DOHH2 (cell line): ENCODE measurements around the gene KIF26B.

ENCODE experiments used
- H3F3A ChIP-seq: fragments of 200-600 bp; sonication (generic), shearing (Covaris generic); 2 replicates; pipeline ENCODE4 v1.6.0; 2016; ENCODE audit warnings: antibody characterized with exemption, mild to moderate bottlenecking; ENCODE audit not compliant: control insufficient read depth, insufficient read depth
- H3K27ac ChIP-seq: fragments of 200-600 bp; sonication (generic); 2 replicates; pipeline ENCODE4 v1.5.1; 2014; ENCODE audit warnings: low read depth, mild to moderate bottlenecking, low read length, moderate library complexity
- H3K27me3 ChIP-seq: fragments of 200-600 bp; sonication (generic); 2 replicates; pipeline ENCODE4 v1.6.1; 2014; ENCODE audit warnings: mild to moderate bottlenecking, low read length, mixed read lengths; ENCODE audit not compliant: control insufficient read depth
- H3K36me3 ChIP-seq: fragments of 200-600 bp; sonication (generic); 2 replicates; pipeline ENCODE4 v1.6.1; 2014; ENCODE audit warnings: mild to moderate bottlenecking, low read length, moderate library complexity, mixed read lengths; ENCODE audit not compliant: control insufficient read depth
- H3K4me1 ChIP-seq: fragments of 200-600 bp; sonication (generic); 2 replicates; pipeline ENCODE4 v1.6.1; 2014; ENCODE audit warnings: mild to moderate bottlenecking, low read length, mixed read lengths; ENCODE audit not compliant: control insufficient read depth
- H3K4me2 ChIP-seq: fragments of 200-600 bp; sonication (generic); 2 replicates; pipeline ENCODE4 v1.6.0; 2014; ENCODE audit warnings: mild to moderate bottlenecking, low read length, moderate library complexity
- H3K4me3 ChIP-seq: fragments of 200-600 bp; sonication (generic); 2 replicates; pipeline ENCODE4 v1.5.1; 2014; ENCODE audit warnings: mild to moderate bottlenecking, low read length, mixed read lengths
- H3K79me2 ChIP-seq: fragments of 200-600 bp; sonication (generic); 2 replicates; pipeline ENCODE4 v1.6.1; 2014; ENCODE audit warnings: mild to moderate bottlenecking, low read length, mixed read lengths; ENCODE audit not compliant: control insufficient read depth
- H3K9me2 ChIP-seq: fragments of 200-600 bp; sonication (generic); replicated peaks from 2 replicates; pipeline ENCODE4 v1.6.1; 2014; ENCODE audit warnings: mild to moderate bottlenecking, low read length, mixed read lengths; ENCODE audit not compliant: control insufficient read depth
- H3K9me3 ChIP-seq: fragments of 200-600 bp; sonication (generic); 2 replicates; pipeline ENCODE4 v1.6.1; 2014; ENCODE audit warnings: antibody characterized with exemption, low read length, mixed read lengths; ENCODE audit not compliant: control insufficient read depth, insufficient read depth
- H4K20me1 ChIP-seq: fragments of 200-600 bp; sonication (generic); 2 replicates; pipeline ENCODE4 v1.6.0; 2014; ENCODE audit warnings: low read depth, mild to moderate bottlenecking, antibody characterized with exemption, low read length, moderate library complexity; ENCODE audit not compliant: control insufficient read depth, insufficient read depth
- EZH2phosphoT487 ChIP-seq: fragments of 200-600 bp; sonication (generic); IDR thresholded peaks from 2 replicates; pipeline ENCODE4 v1.6.1; 2017; ENCODE audit warnings: borderline replicate concordance, mild to moderate bottlenecking, antibody characterized with exemption, low read length, moderate library complexity, mixed read lengths
- TF ChIP-seq, protein P1 (sequence below): fragments of 200-600 bp; sonication (generic); IDR thresholded peaks from one replicate; pipeline ENCODE4 v1.5.1; 2014; ENCODE audit warnings: antibody characterized with exemption, mild to moderate bottlenecking, low read depth, low read length; ENCODE audit not compliant: poor library complexity, severe bottlenecking

KIF26B gene

DNA sequence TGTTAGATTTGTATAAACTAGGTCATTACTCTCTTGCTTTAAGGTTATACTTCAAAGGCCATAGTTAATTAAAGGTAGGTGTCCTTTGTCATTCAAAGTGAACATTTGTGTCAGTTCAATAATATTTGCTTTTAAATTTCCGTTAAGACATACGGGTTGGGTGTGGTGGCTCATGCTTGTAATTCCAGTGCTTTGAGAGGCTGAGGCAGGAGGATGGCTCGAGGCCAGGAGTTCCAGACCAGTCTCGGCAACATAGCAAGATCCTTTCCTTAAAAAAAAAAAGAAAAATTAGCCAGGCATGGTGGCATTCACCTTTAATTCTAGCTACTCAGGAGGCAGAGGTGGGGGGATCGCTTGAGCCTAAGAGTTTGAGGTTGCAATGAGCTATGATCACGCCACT, 80.4 kb downstream of the KIF26B start:
- Histone ChIP-seq H3F3A (no peaks in the 10 kb centered on the region), H3K27me3 (0 out of 2 replicates have a peak, but pooled peaks cover 2% of the 10 kb centered on the region), H3K4me2 (no peak overlapping the region)

GRCh38 chr1:245240648-245241165, 85.9 kb downstream of the KIF26B start:
- Histone ChIP-seq H3K36me3 (no peaks in the 10 kb centered on the region), H4K20me1 (no peaks in the 10 kb centered on the region), H3K79me2 (no peaks in the 10 kb centered on the region), H3K27ac (no peak overlapping the region), H3K9me3 (no peaks in the 10 kb centered on the region), H3F3A (no peaks in the 10 kb centered on the region), H3K4me2 (no peak overlapping the region), H3K4me1 (no peaks in the 10 kb centered on the region), H3K9me2 (no peaks in the 10 kb centered on the region), H3K27me3 (no peaks in the 10 kb centered on the region), H3K4me3 (no peak overlapping the region)
- TF ChIP-seq EZH2phosphoT487: no peak
- TF ChIP-seq, protein P1, sequence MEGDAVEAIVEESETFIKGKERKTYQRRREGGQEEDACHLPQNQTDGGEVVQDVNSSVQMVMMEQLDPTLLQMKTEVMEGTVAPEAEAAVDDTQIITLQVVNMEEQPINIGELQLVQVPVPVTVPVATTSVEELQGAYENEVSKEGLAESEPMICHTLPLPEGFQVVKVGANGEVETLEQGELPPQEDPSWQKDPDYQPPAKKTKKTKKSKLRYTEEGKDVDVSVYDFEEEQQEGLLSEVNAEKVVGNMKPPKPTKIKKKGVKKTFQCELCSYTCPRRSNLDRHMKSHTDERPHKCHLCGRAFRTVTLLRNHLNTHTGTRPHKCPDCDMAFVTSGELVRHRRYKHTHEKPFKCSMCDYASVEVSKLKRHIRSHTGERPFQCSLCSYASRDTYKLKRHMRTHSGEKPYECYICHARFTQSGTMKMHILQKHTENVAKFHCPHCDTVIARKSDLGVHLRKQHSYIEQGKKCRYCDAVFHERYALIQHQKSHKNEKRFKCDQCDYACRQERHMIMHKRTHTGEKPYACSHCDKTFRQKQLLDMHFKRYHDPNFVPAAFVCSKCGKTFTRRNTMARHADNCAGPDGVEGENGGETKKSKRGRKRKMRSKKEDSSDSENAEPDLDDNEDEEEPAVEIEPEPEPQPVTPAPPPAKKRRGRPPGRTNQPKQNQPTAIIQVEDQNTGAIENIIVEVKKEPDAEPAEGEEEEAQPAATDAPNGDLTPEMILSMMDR: no peak

More for the DNA sequence above, 80.4 kb downstream of the KIF26B start:
- no peaks in the 10 kb centered on the region for H3K9me3 ChIP-seq
- TF ChIP-seq, protein P1: no peak
- no peak for TF ChIP-seq EZH2phosphoT487
- no peak overlapping the region for H3K4me3 ChIP-seq
- no peaks in the 10 kb centered on the region for H3K4me1 ChIP-seq
- no peaks in the 10 kb centered on the region for H3K36me3 ChIP-seq
- no peak overlapping the region for H3K27ac ChIP-seq
- H3K79me2 ChIP-seq: no peaks in the 10 kb centered on the region
- H3K9me2 ChIP-seq: no peaks in the 10 kb centered on the region
- H4K20me1 ChIP-seq: no peaks in the 10 kb centered on the region

DNA sequence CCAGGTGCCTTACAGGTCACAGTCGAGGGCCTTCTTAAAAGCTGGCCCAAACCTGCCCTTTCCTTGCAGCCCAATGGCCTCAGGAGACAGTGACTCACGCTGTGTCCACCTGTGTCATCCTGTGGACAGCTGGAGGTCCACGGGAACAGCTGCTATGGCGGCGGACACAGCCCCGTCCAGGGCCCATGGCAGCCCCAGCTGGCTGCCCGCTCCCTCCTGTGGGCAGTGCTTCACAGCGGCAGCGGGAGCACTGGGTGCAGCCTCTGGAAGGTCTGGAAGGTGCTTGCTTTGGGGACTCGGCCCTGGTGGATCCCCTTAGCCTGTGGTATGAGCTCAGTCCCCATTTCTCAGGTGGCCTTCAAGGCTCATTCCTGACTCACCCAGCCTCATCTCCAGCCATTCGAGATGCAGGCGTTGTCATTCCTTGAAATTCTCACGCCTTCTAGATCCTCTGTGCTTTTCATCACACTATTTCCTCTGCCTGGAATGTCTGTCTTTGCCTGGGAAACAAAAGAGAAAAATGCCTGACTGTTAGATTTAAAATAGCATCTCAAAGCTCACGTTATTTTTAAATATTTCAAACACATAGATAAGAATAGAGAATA, 86.8 kb downstream of the KIF26B start:
- no peaks in the 10 kb centered on the region for H3K4me1 ChIP-seq
- TF ChIP-seq EZH2phosphoT487: no peak
- TF ChIP-seq, protein P1: no peak

More for the DNA sequence above, 86.8 kb downstream of the KIF26B start:
- H3K9me2 ChIP-seq: no peaks in the 10 kb centered on the region
- H3K9me3 ChIP-seq: no peaks in the 10 kb centered on the region
- no peak overlapping the region for H3K4me3 ChIP-seq
- H3K27ac ChIP-seq: no peak overlapping the region
- no peaks in the 10 kb centered on the region for H3F3A ChIP-seq
- H3K79me2 ChIP-seq: no peaks in the 10 kb centered on the region
- H4K20me1 ChIP-seq: no peaks in the 10 kb centered on the region
- H3K27me3 ChIP-seq: no peaks in the 10 kb centered on the region
- no peak overlapping the region for H3K4me2 ChIP-seq
- H3K36me3 ChIP-seq: no peaks in the 10 kb centered on the region
